ENCODE results near the gene DNAJB6.

DNAJB6 gene

GRCh38 chr7:157412021-157412443 lies 75.2 kb downstream of the DNAJB6 start:
- no peak for DNase-seq (ENCODE audit: extremely low read depth, low read depth)
- TF ChIP-seq CTCF (IDR thresholded peaks at IDR 0.05; ENCODE audit: low read depth, low read length) = no peak

DNA sequence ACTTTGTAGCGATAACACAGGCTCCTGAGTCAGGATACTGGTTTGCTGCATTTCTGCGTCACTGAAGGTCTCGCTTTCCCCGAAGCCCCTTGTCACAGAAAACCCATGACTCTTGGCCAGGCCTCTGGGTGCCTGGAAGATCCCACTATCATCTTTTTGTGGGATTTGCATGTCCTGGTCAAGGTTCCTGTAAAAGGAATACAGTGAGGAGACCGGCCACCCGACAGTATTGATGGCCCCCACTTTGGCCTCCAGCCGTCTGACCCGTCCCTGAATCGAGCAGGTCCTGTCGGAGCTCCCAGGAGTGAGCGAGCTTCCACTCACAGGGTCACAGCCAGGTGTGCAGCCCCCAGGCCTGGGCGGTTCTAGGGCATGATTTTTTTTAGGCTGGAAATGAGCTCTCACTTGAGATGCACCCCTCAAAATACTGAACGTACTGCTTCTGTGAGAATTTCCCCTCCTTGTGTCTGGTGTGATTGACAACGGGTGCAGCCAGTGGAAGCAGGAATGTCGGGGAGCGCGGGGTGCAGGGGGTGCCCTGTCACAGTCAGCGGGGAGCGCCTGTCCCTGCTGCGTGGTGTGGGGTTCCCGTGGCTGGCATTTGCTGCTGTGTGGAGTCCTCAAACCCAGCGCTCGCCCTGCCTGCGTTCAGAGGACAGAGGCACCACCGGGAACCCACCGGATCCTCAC lies 75.8 kb downstream of the DNAJB6 start:
- no peak for DNase-seq (ENCODE audit: extremely low read depth, low read depth)
- TF ChIP-seq CTCF (IDR thresholded peaks at IDR 0.05; ENCODE audit: low read depth, low read length) = no peak

DNA sequence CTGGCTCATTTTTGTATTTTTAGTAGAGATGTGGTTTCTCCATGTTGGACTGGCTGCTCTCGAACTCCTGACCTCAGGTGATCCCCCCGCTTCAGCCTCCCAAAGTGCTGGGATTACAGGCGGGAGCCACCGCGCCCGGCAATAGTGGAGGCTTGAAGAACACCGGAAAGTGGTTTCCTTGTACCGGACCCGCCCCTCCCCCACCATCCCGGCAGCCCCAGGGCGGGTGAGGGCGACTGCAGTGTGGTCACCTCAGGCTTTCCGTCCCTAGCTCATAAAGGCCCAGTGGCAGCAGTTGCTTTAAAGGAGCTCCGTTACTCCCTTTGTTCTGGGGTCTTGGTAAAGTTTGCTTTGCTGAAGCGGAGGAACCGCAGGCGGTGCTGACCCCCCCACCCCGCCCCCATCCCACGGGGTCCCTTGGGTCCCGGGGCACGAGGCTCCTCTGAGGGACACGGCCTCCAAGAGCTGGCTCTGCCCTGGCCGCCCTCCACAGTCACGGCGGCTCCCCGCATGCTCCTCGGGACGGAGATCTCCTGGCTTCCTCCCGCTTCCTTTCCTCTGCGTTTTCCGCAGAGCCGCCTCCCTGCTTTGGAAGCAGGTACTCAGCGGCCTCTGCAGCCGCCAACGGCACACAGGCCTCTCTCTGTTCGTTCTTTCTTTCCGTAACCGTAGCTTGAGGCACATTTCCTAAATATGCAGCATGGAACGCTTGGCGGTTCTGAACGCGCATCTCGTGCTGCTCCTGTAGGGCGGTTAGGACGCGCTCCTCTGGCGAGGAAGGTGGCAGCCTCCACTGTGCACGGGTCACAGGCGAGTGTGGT lies 77.3 kb downstream of the DNAJB6 start:
- TF ChIP-seq CTCF (IDR thresholded peaks at IDR 0.05; ENCODE audit: low read depth, low read length) = no peak
- no peak for DNase-seq (ENCODE audit: extremely low read depth, low read depth)

- no peak for TF ChIP-seq CTCF (IDR thresholded peaks at IDR 0.05; ENCODE audit: low read depth, low read length)
- DNase-seq (ENCODE audit: extremely low read depth, low read depth) = no peak
These were observed 77.9 kb downstream of the DNAJB6 start for GRCh38 chr7:157414702-157415096.

- no peak for TF ChIP-seq CTCF (IDR thresholded peaks at IDR 0.05; ENCODE audit: low read depth, low read length)
- no peak for DNase-seq (ENCODE audit: extremely low read depth, low read depth)
These were observed 78.7 kb downstream of the DNAJB6 start for GRCh38 chr7:157415486-157415885.

DNA sequence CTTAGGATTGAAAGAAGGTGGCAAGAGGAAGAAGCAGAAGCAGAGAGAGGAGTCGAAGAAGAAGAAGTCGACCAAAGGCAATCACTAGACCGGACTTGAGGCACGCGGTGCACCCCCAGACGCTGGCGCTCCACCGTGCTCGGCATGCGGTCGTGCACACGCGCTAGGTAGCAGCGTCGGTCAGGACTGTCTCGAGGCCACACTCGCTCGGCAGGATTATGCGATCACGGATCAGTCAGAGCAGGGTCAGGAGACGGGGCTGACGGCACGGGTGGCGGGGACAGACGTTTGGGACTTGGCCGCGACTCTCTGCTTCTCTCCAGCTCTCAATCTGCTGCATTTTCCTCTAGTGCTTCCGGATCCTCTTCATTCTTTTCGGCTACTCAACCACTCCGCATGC lies 79.2 kb downstream of the DNAJB6 start:
- no peak for DNase-seq (ENCODE audit: extremely low read depth, low read depth)
- no peak for TF ChIP-seq CTCF (IDR thresholded peaks at IDR 0.05; ENCODE audit: low read depth, low read length)
